PC-3 (cell line): ENCODE results near the gene CHRM4. TPM values are rescaled to one million over a fixed set of nuclear protein-coding genes. Genes with fewer than 3 reads are reported as not detected.
A peak's percentile ranks its signal among the peaks of the same experiment; 100 is the strongest.

Source experiments
- ATAC-seq: fragments of 200-7000 bp; cut with Tn5 transposase; 2 replicates; pipeline ENCODE4 v1.9.1; 2020; ENCODE audit warnings: mild to moderate bottlenecking, moderate library complexity
- BruUV-seq: library from RNA; stranded (reverse); fragments of 400-500 nt; replicated peaks from 2 replicates; lab custom pipeline; 2021; lab: Mats Ljungman, UMichigan
- CTCF ChIA-PET: fragments of 300-600 bp; sonication (Branson Sonifier 250); formaldehyde crosslinking; loops from one replicate; lab custom pipeline; 2022; ENCODE audit warnings: antibody characterized with exemption; lab: Charles Lee
- POLR2A ChIA-PET: fragments of 300-600 bp; sonication (Branson Sonifier 250); formaldehyde crosslinking; loops from one replicate; lab custom pipeline; 2022; ENCODE audit warnings: antibody characterized with exemption; ENCODE audit not compliant: unreplicated experiment; lab: Charles Lee
- DNase-seq: peaks from one replicate; pipeline ENCODE4 v3.0.0-alpha.2; 2015
- H2AFZ ChIP-seq: fragments of 300-600 bp; sonication (generic); 2 replicates; pipeline ENCODE4 v1.6.0; 2016; ENCODE audit warnings: antibody characterized with exemption, low read length
- H3F3A ChIP-seq: fragments of 300-600 bp; sonication (generic); one replicate; pipeline ENCODE4 v1.6.0; 2017; ENCODE audit warnings: antibody characterized with exemption, low read length, control low read depth, mild to moderate bottlenecking; ENCODE audit not compliant: unreplicated experiment
- H3K27ac ChIP-seq: fragments of 300-600 bp; sonication (generic); 2 replicates; pipeline ENCODE4 v1.5.1; 2016; ENCODE audit warnings: mild to moderate bottlenecking, low read length
- H3K27me3 ChIP-seq: fragments of 300-600 bp; sonication (generic); 2 replicates; pipeline ENCODE4 v1.6.1; 2016; ENCODE audit warnings: low read length, mixed read lengths
- H3K36me3 ChIP-seq: fragments of 300-600 bp; sonication (generic); 2 replicates; pipeline ENCODE4 v1.6.1; 2016; ENCODE audit warnings: low read depth, mixed run types, low read length, mixed read lengths
- H3K4me1 ChIP-seq: fragments of 300-600 bp; sonication (generic); 2 replicates; pipeline ENCODE4 v1.5.1; 2016; ENCODE audit warnings: low read length; ENCODE audit not compliant: insufficient read depth
- H3K4me2 ChIP-seq: fragments of 300-600 bp; sonication (generic); 2 replicates; pipeline ENCODE4 v1.6.0; 2016; ENCODE audit warnings: low read length
- H3K4me3 ChIP-seq: fragments of 300-600 bp; sonication (generic); 2 replicates; pipeline ENCODE4 v1.5.1; 2016; ENCODE audit warnings: mild to moderate bottlenecking, low read length, mixed read lengths
- H3K79me2 ChIP-seq: fragments of 300-600 bp; sonication (generic); 2 replicates; pipeline ENCODE4 v1.6.1; 2017; ENCODE audit warnings: low read length, mixed read lengths
- H3K9ac ChIP-seq: fragments of 300-600 bp; sonication (generic); 2 replicates; pipeline ENCODE4 v1.6.0; 2016; ENCODE audit warnings: mild to moderate bottlenecking, low read length
- H3K9me2 ChIP-seq: fragments of 300-600 bp; sonication (generic); replicated peaks from 2 replicates; pipeline ENCODE4 v1.6.1; 2016; ENCODE audit warnings: mixed run types, low read length, mixed read lengths
- H3K9me3 ChIP-seq: fragments of 300-600 bp; sonication (generic); 2 replicates; pipeline ENCODE4 v1.6.1; 2016; ENCODE audit warnings: low read length, mixed read lengths
- H4K20me1 ChIP-seq: fragments of 300-600 bp; sonication (generic); 2 replicates; pipeline ENCODE4 v1.6.1; 2016; ENCODE audit warnings: low read length, mixed read lengths
- EZH2 ChIP-seq: fragments of 300-600 bp; sonication (generic); IDR thresholded peaks from one replicate; pipeline ENCODE4 v1.6.1; 2017; ENCODE audit warnings: antibody characterized with exemption, mild to moderate bottlenecking, low read length; ENCODE audit not compliant: unreplicated experiment
- EZH2phosphoT487 ChIP-seq: fragments of 300-600 bp; sonication (generic); IDR thresholded peaks from 2 replicates; pipeline ENCODE4 v1.6.1; 2018; ENCODE audit warnings: mild to moderate bottlenecking, antibody characterized with exemption, low read length, borderline replicate concordance
- intact Hi-C: fragments of 100-400 bp; cut with micrococcal nuclease; formaldehyde crosslinking; loops from 2 replicates; pipeline ENCODE4 v1.9.0; 2023
- total RNA-seq: library from RNA; depleted of rRNA; stranded (reverse); fragments of >200 nt; gene quantifications from 2 replicates; pipeline ENCODE4 v1.2.3, GENCODE V29; 2014
- TF ChIP-seq, protein P1 (sequence below): fragments of 300-600 bp; sonication (generic); conservative IDR thresholded peaks from 2 replicates; pipeline ENCODE4 v1.5.1; 2017; ENCODE audit warnings: antibody characterized with exemption, low read depth, mild to moderate bottlenecking, low read length

Gene CHRM4
- total RNA-seq, 1 experiment from 2014 or later, result not detected

DNA sequence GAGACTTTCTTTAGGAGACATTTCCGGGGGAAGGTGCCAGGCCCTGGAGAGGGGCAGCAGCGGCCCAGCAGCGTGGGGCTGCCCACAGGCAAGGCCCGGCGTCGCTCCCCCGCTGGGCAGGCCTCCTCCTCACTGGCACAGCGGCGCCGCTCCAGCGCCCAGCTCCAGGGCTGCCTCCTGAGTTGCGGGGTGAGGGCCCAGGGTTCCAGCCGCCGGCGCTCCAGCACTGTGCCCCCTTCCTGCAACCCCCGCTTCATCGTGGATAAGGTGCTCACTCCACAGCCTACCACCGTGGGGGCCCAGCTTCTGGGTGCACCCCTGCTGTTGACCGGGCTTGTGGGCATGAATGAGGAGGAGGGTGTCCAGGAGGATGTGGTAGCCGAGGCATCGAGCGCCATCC lies 25.3 kb downstream of the CHRM4 start:
- Histone ChIP-seq H3K9me2 (no peaks in the 10 kb centered on the region), H3K27me3 (no peaks in the 10 kb centered on the region), H3K4me2 (no peak overlapping the region), H3F3A (no peaks in the 10 kb centered on the region), H2AFZ (no peak overlapping the region), H4K20me1 (no peaks in the 10 kb centered on the region), H3K79me2 (peaks cover 12% of the 10 kb centered on the region), H3K9ac (no peak overlapping the region), H3K4me1 (peaks cover 26% of the 10 kb centered on the region), H3K27ac (no peak overlapping the region), H3K4me3 (no peak overlapping the region), H3K9me3 (no peaks in the 10 kb centered on the region), H3K36me3 (peaks cover 5% of the 10 kb centered on the region; the same call in 1 of the 2 replicates)
- ChIA-PET CTCF (no interaction called here), POLR2A (no interaction called here)
- ATAC-seq (no peak), DNase-seq (no peak)
- intact Hi-C loops, result loop anchor here (5.0 kb wide), 1 partner anchor 119 kb away; no protein-coding TSS in a partner anchor
- TF ChIP-seq, protein P1, sequence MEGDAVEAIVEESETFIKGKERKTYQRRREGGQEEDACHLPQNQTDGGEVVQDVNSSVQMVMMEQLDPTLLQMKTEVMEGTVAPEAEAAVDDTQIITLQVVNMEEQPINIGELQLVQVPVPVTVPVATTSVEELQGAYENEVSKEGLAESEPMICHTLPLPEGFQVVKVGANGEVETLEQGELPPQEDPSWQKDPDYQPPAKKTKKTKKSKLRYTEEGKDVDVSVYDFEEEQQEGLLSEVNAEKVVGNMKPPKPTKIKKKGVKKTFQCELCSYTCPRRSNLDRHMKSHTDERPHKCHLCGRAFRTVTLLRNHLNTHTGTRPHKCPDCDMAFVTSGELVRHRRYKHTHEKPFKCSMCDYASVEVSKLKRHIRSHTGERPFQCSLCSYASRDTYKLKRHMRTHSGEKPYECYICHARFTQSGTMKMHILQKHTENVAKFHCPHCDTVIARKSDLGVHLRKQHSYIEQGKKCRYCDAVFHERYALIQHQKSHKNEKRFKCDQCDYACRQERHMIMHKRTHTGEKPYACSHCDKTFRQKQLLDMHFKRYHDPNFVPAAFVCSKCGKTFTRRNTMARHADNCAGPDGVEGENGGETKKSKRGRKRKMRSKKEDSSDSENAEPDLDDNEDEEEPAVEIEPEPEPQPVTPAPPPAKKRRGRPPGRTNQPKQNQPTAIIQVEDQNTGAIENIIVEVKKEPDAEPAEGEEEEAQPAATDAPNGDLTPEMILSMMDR, result no peak
- TF ChIP-seq EZH2 (no peak), EZH2phosphoT487 (no peak)
- no TSS peak for BruUV-seq

GRCh38 chr11:46364791-46365190 lies 26.8 kb downstream of the CHRM4 start:
- TF ChIP-seq EZH2 (no peak), EZH2phosphoT487 (no peak)
- TF ChIP-seq, protein P1, result no peak
- Histone ChIP-seq H3K4me3 (no peak overlapping the region), H3K4me2 (no peak overlapping the region), H3K9ac (no peak overlapping the region), H3K4me1 (peaks cover 26% of the 10 kb centered on the region), H4K20me1 (no peaks in the 10 kb centered on the region), H2AFZ (no peak overlapping the region), H3K79me2 (peaks cover 18% of the 10 kb centered on the region), H3K9me3 (no peaks in the 10 kb centered on the region), H3K27ac (peak overlapping the region; percentile 97; the same call in 1 of the 2 replicates), H3K9me2 (no peaks in the 10 kb centered on the region), H3K36me3 (peaks cover 2% of the 10 kb centered on the region; the same call in 1 of the 2 replicates), H3F3A (no peaks in the 10 kb centered on the region), H3K27me3 (no peaks in the 10 kb centered on the region)
- DNase-seq, result no peak
- POLR2A ChIA-PET, result no interaction called here
- no peak for ATAC-seq
- CTCF ChIA-PET, result no interaction called here
- intact Hi-C loops, result loop anchor here (5.0 kb wide), 1 partner anchor 117 kb away; no protein-coding TSS in a partner anchor
- BruUV-seq, result no TSS peak

DNA sequence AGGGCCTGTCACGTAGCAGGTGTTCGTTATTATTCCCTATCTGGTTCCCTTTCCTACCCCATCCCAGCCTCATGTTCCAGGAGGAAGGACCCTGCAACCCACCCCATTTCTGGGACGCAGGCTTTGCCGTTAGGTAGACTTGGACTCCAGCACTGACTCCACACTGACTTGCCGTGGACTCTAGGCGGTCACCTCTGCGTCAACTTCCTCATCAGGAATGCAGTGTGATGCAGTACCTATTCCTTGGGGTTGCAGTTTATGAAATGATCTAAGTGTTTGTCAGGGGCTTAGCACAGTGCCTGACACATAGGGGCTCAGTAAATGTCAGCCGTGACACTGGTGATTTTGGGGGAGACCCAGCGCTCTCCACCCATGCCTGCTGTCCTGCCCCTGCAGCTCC lies 27.5 kb downstream of the CHRM4 start:
- Histone ChIP-seq H3K9me3 (no peaks in the 10 kb centered on the region), H3K36me3 (peaks cover under 1% of the 10 kb centered on the region; the same call in 1 of the 2 replicates), H3K79me2 (peaks cover 18% of the 10 kb centered on the region), H3K27me3 (no peaks in the 10 kb centered on the region), H3K4me3 (0 out of 2 replicates have a peak overlapping the region, but pooled peaks have one; percentile 9), H3K9ac (peak overlapping the region; percentile 57), H3K4me1 (peaks cover 26% of the 10 kb centered on the region), H3F3A (no peaks in the 10 kb centered on the region), H3K4me2 (peak overlapping the region; percentile 84), H4K20me1 (no peaks in the 10 kb centered on the region), H2AFZ (no peak overlapping the region), H3K9me2 (no peaks in the 10 kb centered on the region), H3K27ac (peak overlapping the region; percentile 97)
- no TSS peak for BruUV-seq
- intact Hi-C loops, result no loop called here
- DNase-seq, result peak; percentile 25
- TF ChIP-seq EZH2phosphoT487, result no peak
- TF ChIP-seq EZH2, result no peak
- TF ChIP-seq, protein P1, result no peak
- ChIA-PET CTCF (interaction anchor here (0.6 to 1.4 kb wide), 2 partner anchors 19 to 120 kb away, joined by 3 read pairs; no protein-coding TSS in a partner anchor), POLR2A (no interaction called here)
- ATAC-seq, result peak; percentile 2; the same call in 1 of the 2 replicates
